Panc1 (cell line): ENCODE results near the gene FAM24A.

ENCODE experiments used
- CTCF ChIP-seq: fragments of 450-650 bp; IDR thresholded peaks from 2 replicates; pipeline ENCODE4 v1.5.1; 2017; ENCODE audit warnings: mild to moderate bottlenecking
- REST ChIP-seq, 2 experiments: IDR thresholded peaks; 2 replicates each; pipeline ENCODE4 v1.6.1; 2011 to 2012; ENCODE audit warnings: low read depth in 2 of 2, control low read depth in 1 of 2, low read length in 1 of 2, mild to moderate bottlenecking in 1 of 2, moderate library complexity in 1 of 2; ENCODE audit not compliant: insufficient read depth in 1 of 2
- TCF7L2 ChIP-seq: IDR thresholded peaks from 2 replicates; pipeline ENCODE4 v1.6.1; 2011; ENCODE audit warnings: mild to moderate bottlenecking, low read depth, low read length, inconsistent platforms

GRCh38 chr10:122957474-122957873 is 47.1 kb downstream of the FAM24A start:
- TF ChIP-seq CTCF (no peak), REST (IDR thresholded peaks at IDR 0.05; ENCODE audit: insufficient read depth in 1 of 2, low read depth in 2 of 2, low read length in 1 of 2) (no peak), TCF7L2 (no peak)
